ENCODE data around the gene CAMSAP2. TPM values are rescaled to one million over a fixed set of nuclear protein-coding genes. Genes with fewer than 3 reads are reported as not detected.

CAMSAP2 gene
- total RNA-seq, 1 experiment from 2014 or later: 23.4 TPM

GRCh38 chr1:200909071-200909470 lies 170.4 kb downstream of the CAMSAP2 start:
- Mint-ChIP-seq H3K4me1 (ENCODE audit: low read depth, unreplicated experiment) (peaks cover 11% of the 10 kb centered on the region), H3K9me3 (ENCODE audit: unreplicated experiment) (no peaks in the 10 kb centered on the region), H3K36me3 (ENCODE audit: insufficient read depth, unreplicated experiment) (peaks cover 97% of the 10 kb centered on the region), H3K4me3 (ENCODE audit: unreplicated experiment) (no peak overlapping the region), H3K27me3 (ENCODE audit: insufficient read depth, unreplicated experiment) (no peaks in the 10 kb centered on the region), H3K27ac (ENCODE audit: unreplicated experiment) (peak overlapping the region; percentile 60)
- no peaks in the 10 kb centered on the region for H3K27me3 ChIP-seq (replicated peaks; ENCODE audit: control insufficient read depth, insufficient read depth, low read length)
- ChIA-PET POLR2A (no interaction called here), CTCF (no interaction called here)
- peaks cover 3% of the 10 kb centered on the region; the same call in 1 of the 2 replicates for H3K4me1 ChIP-seq
- no peak overlapping the region for H3K4me3 ChIP-seq (ENCODE audit: low read depth, low read length)
- H3K36me3 ChIP-seq (ENCODE audit: control insufficient read depth, insufficient read depth, low read length): peaks cover 16% of the 10 kb centered on the region
- TF ChIP-seq CTCF (IDR thresholded peaks at IDR 0.05; ENCODE audit: insufficient read depth in 1 of 2, low read depth in 1 of 2, low read length in 1 of 2, severe bottlenecking in 1 of 2, unreplicated experiment in 1 of 2): no peak
- BruUV-seq (replicated peaks): no TSS peak
- intact Hi-C loops (cut with micrococcal nuclease; ENCODE audit: unreplicated experiment): no loop called here
- DNase-seq: no peak
- no peaks in the 10 kb centered on the region for H3K9me3 ChIP-seq

GRCh38 chr1:200909757-200910239 lies 171.1 kb downstream of the CAMSAP2 start:
- no peaks in the 10 kb centered on the region for H3K9me3 Mint-ChIP-seq (ENCODE audit: unreplicated experiment)
- no peak for TF ChIP-seq CTCF (IDR thresholded peaks at IDR 0.05; ENCODE audit: insufficient read depth in 1 of 2, low read depth in 1 of 2, low read length in 1 of 2, severe bottlenecking in 1 of 2, unreplicated experiment in 1 of 2)
- intact Hi-C loops (cut with micrococcal nuclease; ENCODE audit: unreplicated experiment): no loop called here
- Histone ChIP-seq H3K36me3 (ENCODE audit: control insufficient read depth, insufficient read depth, low read length) (peaks cover 16% of the 10 kb centered on the region), H3K27me3 (replicated peaks; ENCODE audit: control insufficient read depth, insufficient read depth, low read length) (no peaks in the 10 kb centered on the region), H3K9me3 (no peaks in the 10 kb centered on the region), H3K4me1 (peaks cover 3% of the 10 kb centered on the region; the same call in 1 of the 2 replicates), H3K4me3 (ENCODE audit: low read depth, low read length) (no peak overlapping the region)
- DNase-seq: no peak
- H3K27ac Mint-ChIP-seq (ENCODE audit: unreplicated experiment): no peak overlapping the region
- H3K4me1 Mint-ChIP-seq (ENCODE audit: low read depth, unreplicated experiment): peaks cover 11% of the 10 kb centered on the region
- ChIA-PET POLR2A (interaction anchor here (1.0 kb wide), 1 partner anchor 14 kb away, joined by 3 read pairs; no protein-coding TSS in a partner anchor), CTCF (no interaction called here)
- no peak overlapping the region for H3K4me3 Mint-ChIP-seq (ENCODE audit: unreplicated experiment)
- peaks cover 95% of the 10 kb centered on the region for H3K36me3 Mint-ChIP-seq (ENCODE audit: insufficient read depth, unreplicated experiment)
- BruUV-seq (replicated peaks): no TSS peak
- H3K27me3 Mint-ChIP-seq (ENCODE audit: insufficient read depth, unreplicated experiment): no peaks in the 10 kb centered on the region

Other genes with a start within 250 kb of the CAMSAP2 start
- gene KIF14, start 118.1 kb upstream of the CAMSAP2 start, total RNA-seq (2022): 11.6 and 12.3 TPM in 2 replicates
- gene DDX59, start 69.0 kb upstream of the CAMSAP2 start, total RNA-seq (2022): 13.5 and 16.3 TPM in 2 replicates
- not detected in 2 replicates for gene GPR25, start 134.1 kb downstream of the CAMSAP2 start, total RNA-seq (2022)
- gene INAVA, start 156.0 kb downstream of the CAMSAP2 start, total RNA-seq (2022): 112 and 123 TPM in 2 replicates